RPMI7951 (cell line): ENCODE measurements around the gene EFNA3. TPM values are rescaled to one million over a fixed set of nuclear protein-coding genes. Genes with fewer than 3 reads are reported as not detected.

Experiments used
- DNase-seq: peaks from one replicate; pipeline ENCODE4 v3.0.0-alpha.2; 2012; ENCODE audit warnings: low read depth
- total RNA-seq: library from RNA; depleted of rRNA; stranded (reverse); fragments of >200 nt; shearing (Covaris generic); gene quantifications from 2 replicates; pipeline ENCODE4 v1.2.3, GENCODE V29; 2014

The EFNA3 gene
- total RNA-seq, 1 experiment from 2014 or later: 0.48 TPM

- DNase-seq: no peak
Measured at GRCh38 chr1:155066777-155067176, 11.9 kb upstream of the EFNA3 start.

GRCh38 chr1:155068599-155068998, 10.0 kb upstream of the EFNA3 start:
- no peak for DNase-seq

- no peak for DNase-seq
Measured at GRCh38 chr1:155069551-155070157, 9.0 kb upstream of the EFNA3 start.

- DNase-seq: no peak
Measured at GRCh38 chr1:155070158-155070621, 8.4 kb upstream of the EFNA3 start.

GRCh38 chr1:155070721-155071569, 7.7 kb upstream of the EFNA3 start:
- DNase-seq: peak; percentile 57

- DNase-seq: no peak
Measured at GRCh38 chr1:155071701-155072100, 6.9 kb upstream of the EFNA3 start.

- DNase-seq: no peak
Measured at GRCh38 chr1:155072531-155073289, 5.9 kb upstream of the EFNA3 start.

- DNase-seq: no peak
Measured at GRCh38 chr1:155073377-155074242, 5.0 kb upstream of the EFNA3 start.

- no peak for DNase-seq
Measured at GRCh38 chr1:155075535-155075934, 3.1 kb upstream of the EFNA3 start.

GRCh38 chr1:155076371-155076770, 2.3 kb upstream of the EFNA3 start:
- no peak for DNase-seq

- no peak for DNase-seq
Measured at GRCh38 chr1:155077346-155077745, 1.3 kb upstream of the EFNA3 start.

GRCh38 chr1:155077758-155078445, 735 bp upstream of the EFNA3 start:
- no peak for DNase-seq

- no peak for DNase-seq
Measured at GRCh38 chr1:155079210-155079486, 511 bp downstream of the EFNA3 start.

GRCh38 chr1:155079487-155080311, 1.1 kb downstream of the EFNA3 start:
- no peak for DNase-seq

- DNase-seq: no peak
Measured at GRCh38 chr1:155080312-155081228, 1.9 kb downstream of the EFNA3 start.

- DNase-seq: no peak
Measured at GRCh38 chr1:155081472-155082300, 3.0 kb downstream of the EFNA3 start.

GRCh38 chr1:155082301-155083051, 3.8 kb downstream of the EFNA3 start:
- no peak for DNase-seq
